Measurements from ENCODE around the gene LINGO3.
"Not testable (repeated sequence)": the region's sequence is repeated elsewhere in the genome, so short reads cannot be mapped to it uniquely, and the experiment has no call there.

The LINGO3 gene

DNA sequence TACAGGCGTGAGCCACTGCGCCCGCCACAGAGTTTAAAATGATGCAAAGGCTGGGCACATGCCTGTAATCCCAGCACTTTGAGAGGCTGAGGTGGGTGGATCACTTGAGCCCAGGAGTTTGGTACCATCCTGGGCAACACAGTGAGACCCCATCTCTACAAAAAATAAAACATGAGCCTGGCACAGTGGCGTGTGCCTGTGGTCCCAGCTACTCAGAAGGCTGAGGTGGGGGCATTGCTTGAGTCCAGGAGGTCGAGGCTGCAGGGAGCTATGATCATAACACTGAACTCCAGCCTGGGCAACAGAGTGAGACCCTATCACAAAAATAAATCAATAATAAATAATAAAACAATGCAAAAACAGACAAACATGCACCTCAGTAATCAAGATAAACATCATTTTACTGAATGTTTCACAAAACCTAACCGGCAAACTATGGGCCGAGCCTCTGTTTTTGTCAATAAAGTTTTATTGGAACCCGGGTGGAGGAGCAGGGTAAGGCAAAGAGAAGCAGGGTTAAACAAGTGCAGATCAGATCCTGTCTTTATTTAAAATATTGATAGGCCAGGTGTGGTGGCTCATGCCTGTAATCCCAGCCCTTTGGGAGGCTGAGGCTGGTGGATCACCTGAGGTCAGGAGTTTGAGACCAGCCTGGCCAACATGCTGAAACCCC lies 24.0 kb downstream of the LINGO3 start:
- DNase-seq (ENCODE audit: low read depth, low spot score), result no peak

DNA sequence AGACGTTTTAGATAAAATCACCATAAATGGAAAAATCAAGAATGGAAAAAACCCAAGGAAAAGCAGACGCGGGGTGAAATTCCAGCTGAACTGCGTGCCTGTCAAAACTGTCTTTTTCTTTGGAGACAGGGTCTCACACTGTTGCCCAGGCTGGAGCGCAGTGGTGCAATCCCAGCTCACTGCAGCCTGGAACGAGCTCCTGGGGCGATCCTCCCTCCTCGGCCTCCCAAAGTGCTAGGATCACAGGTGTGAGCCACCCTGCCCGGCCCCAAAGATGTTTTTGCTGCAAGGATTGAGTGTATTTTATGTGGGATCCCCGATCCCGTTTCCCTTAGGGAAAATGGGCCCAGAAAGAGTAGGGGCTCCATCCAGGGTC lies 25.1 kb downstream of the LINGO3 start:
- no peak for DNase-seq (ENCODE audit: low read depth, low spot score)

DNA sequence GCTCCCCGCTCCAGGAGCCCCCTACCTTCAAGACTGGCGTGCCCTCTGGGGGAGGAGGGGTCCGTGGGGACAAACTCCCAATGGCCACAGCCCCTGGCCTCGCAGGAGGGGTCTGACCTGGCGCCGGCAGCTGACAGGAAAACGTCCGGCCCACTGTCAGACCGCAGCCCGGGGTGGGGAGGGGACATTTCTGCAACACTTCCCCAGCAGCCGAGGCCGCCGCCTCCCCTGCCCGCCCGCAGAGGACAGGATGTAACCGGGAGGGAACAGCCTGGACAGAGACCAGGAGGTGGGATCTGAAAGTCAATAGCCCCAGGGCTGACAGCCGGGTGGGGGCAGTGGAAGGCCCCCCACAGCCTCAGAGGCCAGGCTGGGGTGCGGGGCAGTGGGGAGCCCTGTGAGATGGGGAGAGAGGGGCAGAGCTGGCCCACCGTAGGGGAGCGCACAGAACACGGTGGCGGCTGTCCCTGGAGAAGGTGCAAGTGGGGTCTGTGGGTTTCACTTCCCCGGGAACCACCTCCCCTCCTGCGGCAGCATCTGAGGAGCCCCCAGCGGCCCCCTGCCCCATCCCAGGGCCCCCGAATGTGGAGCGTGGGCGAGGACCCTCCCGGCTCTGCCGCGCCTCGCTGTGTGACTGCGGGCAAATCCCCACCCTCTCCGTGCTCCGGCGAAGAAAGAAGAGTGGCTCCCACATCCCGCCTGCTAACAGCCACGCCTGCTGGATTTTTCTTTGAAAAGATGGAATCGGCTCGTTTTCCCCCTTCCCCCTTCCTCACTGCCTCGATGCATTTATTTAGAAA lies 25.7 kb downstream of the LINGO3 start, which contains the start of gene PEAK3:
PEAK3 (minus strand) TSS at position 114 of the 800 bp plus-strand sequence. CDS start 1,244 bp downstream, outside the sequence.
- DNase-seq (ENCODE audit: low read depth, low spot score), result peak; percentile 67

DNA sequence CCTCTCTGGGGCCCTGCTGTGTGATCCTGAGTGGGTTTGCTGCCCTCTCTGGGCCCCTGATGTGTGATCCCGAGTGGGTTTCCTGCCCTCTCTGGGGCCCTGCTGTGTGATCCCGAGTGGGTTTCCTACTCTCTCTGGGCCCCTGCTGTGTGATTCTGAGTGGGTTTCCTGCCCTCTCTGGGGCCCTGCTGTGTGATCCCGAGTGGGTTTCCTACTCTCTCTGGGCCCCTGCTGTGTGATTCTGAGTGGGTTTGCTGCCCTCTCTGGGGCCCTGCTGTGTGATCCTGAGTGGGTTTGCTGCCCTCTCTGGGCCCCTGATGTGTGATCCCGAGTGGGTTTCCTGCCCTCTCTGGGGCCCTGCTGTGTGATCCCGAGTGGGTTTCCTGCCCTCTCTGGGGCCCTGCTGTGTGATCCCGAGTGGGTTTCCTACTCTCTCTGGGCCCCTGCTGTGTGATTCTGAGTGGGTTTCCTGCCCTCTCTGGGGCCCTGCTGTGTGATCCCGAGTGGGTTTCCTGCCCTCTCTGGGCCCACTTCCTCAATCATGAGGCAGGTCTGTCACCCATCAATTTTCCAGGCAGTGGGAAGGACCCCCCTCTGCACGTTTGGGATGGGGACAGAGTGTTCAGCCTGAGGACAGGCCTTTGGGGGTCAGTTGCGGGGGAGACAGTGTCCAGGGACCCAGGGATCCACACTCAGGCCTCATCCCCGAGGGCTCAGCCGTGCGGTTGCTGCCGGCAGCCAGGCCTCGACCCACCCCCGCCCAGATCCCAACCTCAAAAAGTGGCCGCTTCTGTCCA lies 26.5 kb downstream of the LINGO3 start:
- not testable (repeated sequence) for DNase-seq (ENCODE audit: low read depth, low spot score)

DNA sequence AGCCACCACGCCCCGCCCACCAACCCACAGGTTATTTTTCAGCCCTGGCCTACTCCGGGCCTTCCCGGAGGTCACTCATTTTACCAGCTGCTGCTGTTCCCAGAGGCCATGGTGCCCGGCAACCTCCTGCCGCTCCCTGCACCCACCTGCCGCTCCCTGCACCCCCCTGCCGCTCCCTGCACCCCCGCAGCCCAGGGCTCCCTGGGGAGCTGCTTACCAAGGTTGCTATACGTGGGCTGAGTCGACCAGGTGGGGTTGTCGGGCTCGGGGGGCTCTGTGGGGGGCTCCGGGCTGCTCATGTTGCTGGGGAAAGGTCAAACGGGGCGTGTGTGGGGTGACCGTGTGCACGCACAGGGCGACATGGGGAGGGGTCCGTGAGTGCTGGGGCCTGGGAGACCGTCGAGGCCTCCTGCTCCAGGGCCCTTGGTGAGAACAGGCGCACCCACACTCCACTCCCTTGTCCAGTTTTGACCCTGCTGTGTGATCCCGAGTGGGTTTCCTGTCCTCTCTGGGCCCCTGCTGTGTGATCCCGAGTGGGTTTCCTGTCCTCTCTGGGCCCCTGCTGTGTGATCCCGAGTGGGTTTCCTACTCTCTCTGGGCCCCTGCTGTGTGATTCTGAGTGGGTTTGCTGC lies 27.2 kb downstream of the LINGO3 start:
- no peak for DNase-seq (ENCODE audit: low read depth, low spot score)

DNA sequence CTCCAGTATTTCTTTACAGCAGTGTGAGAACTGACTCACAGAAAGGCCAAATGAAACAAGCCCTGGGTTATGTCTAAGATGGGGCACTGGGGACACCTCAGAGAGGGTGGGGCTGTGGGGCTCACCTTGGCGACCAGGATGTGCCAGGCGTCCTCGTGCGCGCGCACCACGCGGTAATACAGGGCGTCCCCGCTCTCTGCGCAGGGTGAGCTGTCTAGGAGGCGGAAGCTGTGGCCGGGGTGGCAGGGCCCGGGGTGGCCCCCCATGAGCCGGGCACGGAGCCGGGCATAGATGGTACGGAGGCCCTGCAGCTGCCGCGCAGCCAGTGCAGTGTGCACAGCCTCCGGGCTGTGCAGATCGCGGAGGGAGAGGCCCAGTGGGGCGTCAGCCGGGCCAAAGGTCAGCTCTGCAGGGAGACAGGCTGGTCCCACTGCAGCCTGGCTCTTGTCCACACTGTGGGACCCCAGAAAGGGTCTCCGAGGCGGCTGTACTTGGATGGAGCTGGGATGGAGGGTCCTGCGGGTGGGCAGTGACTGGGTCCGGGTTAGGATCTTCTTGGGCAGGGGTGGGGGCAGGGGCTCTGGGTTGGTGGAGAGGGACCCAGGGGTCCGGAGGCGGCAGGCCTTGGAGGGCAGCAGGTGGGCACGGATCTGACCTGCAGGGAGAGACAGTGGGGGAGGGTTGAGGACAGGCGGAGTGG lies 29.3 kb downstream of the LINGO3 start:
- DNase-seq (ENCODE audit: low read depth, low spot score), result no peak

DNA sequence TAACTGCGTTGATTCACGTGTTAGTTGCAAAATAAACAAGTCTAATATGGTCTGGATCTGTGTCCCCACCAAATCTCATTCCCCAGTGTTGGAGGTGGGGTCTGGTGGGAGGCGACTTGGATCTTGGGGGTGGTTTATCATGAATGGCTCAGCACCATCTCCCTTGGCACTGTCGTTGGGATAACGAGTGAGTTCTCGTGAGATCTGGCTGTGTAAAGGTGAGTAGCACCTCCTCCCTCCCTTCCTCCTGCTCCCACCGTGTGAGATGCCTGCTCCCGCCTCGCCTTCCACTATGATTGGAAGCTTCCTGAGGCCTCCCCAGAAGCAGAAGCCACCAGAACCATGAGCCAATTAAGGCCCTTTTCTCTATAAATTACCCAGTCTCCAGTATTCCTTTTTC lies 30.8 kb downstream of the LINGO3 start:
- no peak for DNase-seq (ENCODE audit: low read depth, low spot score)

DNA sequence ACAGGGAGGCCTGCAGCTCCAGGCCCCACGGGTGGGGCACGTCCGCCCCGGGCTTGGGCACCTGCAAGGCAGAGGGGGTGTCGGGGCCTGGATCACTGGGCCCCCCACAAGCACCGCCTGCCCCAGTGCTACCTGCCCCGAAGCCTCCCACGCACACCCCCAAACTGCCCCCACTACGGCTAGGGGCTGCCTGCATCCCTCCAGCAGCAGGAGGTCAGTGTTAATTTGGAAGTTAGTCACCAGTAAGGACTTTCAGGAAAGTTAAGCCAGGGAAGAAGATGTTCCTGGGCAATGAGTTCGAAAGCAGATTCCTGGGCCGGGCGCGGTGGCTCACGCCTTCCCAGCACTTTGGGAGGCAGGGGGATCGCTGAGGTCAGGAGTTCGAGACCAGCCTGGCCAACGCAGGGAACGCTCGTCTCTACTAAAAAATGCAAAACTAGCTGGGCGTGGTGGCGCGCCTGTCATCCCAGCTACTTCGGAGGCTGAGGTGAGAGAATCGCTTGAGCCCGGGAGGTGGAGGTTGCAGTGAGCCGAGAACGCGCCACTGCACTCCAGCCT lies 31.4 kb downstream of the LINGO3 start:
- DNase-seq (ENCODE audit: low read depth, low spot score), result no peak

DNA sequence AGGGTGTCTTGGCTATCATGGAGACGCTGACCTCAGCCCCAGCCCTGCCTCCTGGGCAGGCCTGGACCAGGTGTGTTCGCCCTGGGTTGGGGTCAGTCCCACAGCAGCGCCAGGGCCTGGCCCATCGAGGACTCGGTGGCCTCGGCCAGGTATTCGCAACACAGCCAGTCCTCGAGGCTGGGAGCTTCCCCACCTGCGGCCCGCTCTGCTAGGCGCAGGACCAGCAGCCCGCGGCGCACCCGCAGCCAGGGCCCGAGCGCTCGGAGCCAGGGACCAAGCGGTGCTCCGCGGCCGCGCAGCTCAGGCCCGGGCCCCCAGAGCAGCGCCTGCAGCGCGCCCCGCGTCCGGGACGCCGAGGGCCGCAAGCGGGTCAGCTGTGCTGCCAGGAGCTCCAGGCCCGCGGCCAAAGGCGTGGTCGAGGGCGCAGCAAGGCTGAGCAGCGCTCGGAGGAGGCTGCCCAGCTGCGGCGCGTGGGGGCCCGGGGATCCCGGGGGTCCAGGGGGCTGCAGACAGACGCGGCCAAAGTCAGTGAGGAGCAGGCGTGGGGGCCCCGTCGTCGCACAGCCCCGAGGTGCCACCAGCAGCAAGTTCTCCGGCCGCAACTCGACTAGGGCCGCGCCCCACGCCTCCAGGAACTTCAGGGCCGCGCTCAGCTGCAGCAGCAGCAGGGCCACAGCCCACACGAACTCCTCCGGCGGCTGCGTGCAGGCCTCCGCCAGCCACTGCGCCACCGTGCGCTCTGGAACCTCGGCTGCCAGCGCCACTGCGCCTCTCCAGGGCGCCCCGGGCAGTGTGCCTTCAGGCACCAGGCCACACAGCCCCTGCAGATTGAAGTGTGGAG lies 32.1 kb downstream of the LINGO3 start:
- DNase-seq (ENCODE audit: low read depth, low spot score), result no peak

DNA sequence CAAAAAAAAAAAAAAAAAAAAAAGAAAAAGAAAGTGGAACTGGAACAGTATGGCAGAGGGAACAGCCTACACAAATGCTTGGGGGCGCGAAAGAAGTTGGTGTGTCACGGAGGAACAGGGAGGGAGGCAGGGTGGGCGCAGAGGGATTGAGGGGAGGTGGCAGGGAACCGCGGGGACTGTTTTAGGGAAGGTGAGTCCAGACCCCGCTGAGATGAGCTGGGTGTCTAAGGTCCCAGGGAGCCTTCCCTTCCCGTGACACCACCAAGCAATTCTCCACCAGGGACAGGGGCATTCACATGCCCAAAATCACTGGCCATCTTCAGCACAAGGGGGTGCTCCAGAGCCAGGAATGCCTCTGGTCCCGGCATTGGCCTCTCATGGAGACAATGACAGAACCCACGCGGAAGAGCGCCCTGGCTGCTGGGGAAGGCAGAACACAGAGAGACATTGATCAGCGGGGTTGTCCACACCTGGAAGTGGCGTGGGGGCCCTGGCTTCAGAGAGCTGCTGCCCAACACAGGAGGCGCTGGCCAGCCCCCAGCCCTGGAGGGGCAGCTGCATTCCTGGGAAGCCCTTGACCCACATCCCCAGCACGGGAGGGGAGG lies 32.9 kb downstream of the LINGO3 start:
- DNase-seq (ENCODE audit: low read depth, low spot score), result peak; percentile 84

DNA sequence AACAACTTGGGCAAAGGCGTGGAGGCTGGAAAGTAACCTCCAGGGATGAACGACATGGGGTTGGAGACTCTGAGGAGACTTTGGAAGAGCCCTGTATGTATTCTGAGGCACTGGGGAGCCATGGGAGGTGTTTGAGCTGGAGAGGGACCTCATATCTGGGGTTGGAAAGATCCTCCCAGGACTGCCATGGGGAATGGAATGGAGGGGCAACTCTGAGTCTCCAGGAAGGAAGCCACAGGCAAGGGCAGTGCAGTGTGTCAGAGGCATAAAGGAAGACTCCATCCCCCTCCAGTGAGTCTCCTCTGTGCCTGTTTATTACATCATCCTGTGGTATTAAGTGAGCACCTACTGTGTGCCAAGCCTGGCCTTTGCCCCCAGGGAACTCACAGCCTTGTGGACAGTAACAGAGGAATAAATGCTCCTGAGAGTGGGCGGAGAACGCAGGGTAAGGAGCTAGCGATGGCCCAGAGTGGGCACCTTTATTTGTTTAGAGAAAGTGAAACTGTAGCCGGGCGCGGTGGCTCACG lies 33.7 kb downstream of the LINGO3 start:
- no peak for DNase-seq (ENCODE audit: low read depth, low spot score)

DNA sequence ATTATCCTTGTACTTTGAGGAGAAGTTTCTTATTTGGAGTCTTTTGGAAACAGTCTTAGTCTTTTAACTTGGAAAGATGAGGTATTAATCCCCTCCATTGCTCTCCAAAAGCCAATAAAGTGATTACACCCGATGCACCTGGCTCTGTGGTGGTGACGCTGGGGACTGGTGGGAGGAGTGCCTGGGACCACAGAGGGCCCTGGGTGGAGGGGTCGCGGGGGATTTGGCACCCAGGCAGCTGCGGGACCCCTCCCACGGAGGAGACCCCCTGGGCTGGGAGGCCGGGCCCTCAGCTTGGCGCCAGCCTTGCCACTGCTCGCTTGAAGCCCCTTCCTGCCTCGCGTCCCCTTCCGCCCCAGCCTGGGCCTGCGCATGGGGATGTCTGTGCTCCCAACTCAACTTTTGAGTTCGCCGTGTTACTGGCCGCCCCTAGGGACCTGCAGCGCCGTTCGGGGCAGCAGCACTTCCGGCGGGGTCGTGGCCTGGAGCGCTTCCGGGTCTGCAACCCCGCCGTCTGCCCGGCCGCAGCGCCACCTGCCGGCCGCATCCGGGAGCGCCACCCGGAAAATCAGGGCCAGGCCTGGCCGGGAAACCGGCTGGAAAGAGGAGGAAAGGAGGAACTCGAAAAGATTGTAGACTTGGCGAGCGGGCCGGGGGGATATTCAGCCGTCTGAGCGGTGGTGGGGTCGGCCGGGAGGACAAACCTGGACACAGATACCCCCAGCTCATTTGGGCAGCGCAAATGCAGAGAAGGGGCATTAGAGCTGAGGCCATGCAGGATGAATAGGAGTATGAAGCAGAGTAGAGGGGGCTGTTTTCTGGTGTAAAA lies 34.4 kb downstream of the LINGO3 start:
- peak; percentile 96 for DNase-seq (ENCODE audit: low read depth, low spot score)

DNA sequence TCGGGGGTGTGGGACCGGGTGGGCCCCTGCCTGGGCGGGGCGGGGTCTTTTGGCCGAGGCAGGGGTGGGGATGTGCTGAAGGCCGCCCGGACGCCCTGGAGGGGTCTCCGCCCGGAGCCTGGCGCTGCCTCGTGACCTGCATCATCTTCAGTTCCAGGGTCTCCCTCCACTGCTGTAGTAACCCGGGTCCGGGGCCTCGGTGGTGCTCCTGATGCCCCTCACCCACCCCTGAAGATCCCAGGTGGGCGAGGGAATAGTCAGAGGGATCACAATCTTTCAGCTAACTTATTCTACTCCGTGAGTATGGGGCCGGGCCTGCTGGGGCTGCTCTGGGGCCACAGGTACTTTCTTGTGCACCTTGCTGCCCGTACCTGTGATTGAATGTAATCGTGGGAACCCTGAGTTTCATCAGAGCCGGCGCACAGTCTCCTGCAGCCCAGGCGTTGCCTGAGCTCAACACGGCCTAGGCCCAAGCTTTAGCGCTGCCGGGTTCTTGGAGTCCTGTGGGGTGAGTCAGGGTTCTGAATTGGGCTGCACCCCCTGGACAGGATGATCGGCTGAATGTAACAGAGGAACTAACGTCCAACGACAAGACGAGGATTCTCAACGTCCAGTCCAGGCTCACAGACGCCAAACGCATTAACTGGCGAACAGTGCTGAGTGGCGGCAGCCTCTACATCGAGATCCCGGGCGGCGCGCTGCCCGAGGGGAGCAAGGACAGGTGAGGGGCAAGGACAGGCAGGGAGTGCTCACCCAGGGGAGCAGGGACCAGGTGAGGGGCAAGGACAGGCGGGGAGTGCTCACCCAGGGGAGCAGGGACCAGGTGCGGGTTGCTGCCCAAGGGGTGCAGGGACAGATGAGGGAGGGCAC lies 36.5 kb downstream of the LINGO3 start:
- peak; percentile 54 for DNase-seq (ENCODE audit: low read depth, low spot score)

DNA sequence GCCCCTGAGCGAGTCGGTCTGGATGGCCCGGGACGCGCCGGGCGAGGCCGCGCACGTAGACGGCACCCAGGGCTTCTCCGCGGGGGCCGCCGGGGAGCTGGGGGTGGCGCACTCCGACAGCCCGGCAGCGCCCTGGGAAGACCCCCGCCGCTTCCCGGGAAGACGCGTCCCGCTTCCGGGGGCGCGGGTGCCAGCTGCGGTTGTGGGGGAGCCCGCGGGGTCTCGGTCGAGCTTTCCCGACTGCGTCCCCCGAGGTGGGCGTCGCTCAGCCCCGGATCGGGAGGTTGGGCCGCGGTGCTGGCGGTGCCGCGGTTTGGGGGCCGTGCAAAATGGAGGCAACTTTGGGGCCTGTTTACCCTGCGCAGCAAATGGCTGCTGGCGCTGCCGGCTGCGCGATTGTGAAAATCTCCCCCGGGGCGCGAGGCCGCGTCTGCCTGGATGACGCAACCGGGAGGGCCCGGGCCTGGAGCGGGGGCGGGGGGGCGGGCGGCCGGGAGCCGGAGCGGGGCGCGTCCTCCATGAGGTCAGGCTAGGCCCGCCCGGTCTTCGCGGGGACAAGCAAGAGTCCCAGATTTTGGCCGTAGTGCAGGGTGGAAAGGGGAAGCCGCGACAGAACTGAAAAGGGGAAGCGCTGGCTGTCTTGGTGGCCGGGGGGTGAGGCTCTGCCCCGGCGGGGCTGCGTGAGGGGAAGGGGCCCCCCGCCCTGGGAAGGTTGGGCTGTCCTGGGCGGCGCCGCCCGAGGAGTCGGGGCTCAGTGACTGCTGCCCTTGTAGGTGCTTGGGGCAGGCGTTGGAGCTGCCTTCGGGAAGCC lies 37.3 kb downstream of the LINGO3 start:
- peak; percentile 55 for DNase-seq (ENCODE audit: low read depth, low spot score)

DNA sequence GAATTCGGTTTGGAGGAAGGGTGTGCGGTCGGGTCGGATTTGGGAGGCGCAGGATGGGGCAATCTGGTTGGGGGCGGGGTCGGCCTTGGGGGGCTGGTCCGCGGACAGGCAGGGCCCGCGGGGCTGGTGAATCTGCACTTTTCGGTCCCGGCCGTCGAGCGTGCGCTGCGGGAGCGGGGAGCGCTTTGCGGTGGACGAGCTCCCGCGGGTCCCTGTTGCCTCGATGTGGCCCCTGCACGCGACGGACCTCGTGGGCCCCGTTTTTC lies 37.9 kb downstream of the LINGO3 start:
- no peak for DNase-seq (ENCODE audit: low read depth, low spot score)

DNA sequence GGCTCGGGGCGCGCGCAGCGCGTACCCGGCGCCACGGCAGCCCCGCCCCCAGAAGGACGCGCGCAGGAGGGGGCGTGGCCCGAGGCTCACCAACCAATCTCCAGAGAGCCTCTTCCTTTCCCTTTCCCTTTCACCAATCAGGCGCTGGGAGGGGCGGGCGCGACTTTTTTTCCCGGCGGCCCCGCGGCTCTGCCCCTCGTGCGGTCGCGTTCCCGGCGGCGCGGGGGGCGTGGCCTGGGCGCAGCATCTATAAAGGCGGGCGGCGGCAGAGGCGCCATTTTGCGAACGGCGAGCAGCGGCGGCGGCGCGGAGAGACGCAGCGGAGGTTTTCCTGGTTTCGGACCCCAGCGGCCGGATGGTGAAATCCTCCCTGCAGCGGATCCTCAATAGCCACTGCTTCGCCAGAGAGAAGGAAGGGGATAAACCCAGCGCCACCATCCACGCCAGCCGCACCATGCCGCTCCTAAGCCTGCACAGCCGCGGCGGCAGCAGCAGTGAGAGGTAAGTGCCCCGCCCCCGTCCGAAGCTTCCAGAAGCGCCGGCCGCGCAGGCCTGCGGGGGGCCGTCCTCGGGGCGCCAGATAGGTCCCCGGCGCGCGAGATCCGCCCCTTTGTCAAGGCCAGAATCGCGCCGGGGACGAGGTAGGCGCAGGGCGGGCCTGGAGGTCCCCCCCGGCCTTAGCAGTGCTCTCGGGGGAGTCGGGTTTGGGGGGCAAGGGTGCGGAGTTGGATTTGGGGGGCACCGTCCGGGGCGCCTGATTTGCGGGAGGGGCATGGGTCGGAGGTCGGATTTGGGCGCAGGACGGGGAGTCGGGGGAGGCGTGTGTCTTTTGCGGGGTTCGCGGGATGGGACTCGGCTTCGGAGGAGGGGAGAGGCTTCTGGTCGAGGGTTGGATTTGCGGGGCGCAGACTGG lies 38.5 kb downstream of the LINGO3 start:
- peak; percentile 99 for DNase-seq (ENCODE audit: low read depth, low spot score)
